ENCODE results near the gene TIAM2.

TIAM2 gene

GRCh38 chr6:155275808-155276480, 280.8 kb downstream of the TIAM2 start:
- DNase-seq (ENCODE audit: low read depth, low spot score) = no peak
- H3K4me3 ChIP-seq (ENCODE audit: low read depth, low read length) = no peak overlapping the region
- POLR2A ChIA-PET = no interaction called here
- TF ChIP-seq CTCF (IDR thresholded peaks at IDR 0.05; ENCODE audit: insufficient read depth, low read length, missing control alignments) = no peak
- CTCF ChIA-PET = interaction anchor here (0.6 to 2.6 kb wide), 3 partner anchors 8 to 28 kb away, joined by 4 to 14 read pairs (median 7); no protein-coding TSS in a partner anchor

- ChIA-PET CTCF (interaction anchor here (0.6 to 2.6 kb wide), 5 partner anchors 9 to 101 kb away, joined by 3 to 14 read pairs (median 4); no protein-coding TSS in a partner anchor), POLR2A (no interaction called here)
- no peak overlapping the region for H3K4me3 ChIP-seq (ENCODE audit: low read depth, low read length)
- TF ChIP-seq CTCF (IDR thresholded peaks at IDR 0.05; ENCODE audit: insufficient read depth, low read length, missing control alignments) = no peak
- no peak for DNase-seq (ENCODE audit: low read depth, low spot score)
Measured at GRCh38 chr6:155276638-155277037, 281.5 kb downstream of the TIAM2 start.

- POLR2A ChIA-PET = no interaction called here
Measured at GRCh38 chr6:155278319-155279049, 283.4 kb downstream of the TIAM2 start.

GRCh38 chr6:155284775-155285174, 289.7 kb downstream of the TIAM2 start:
- TF ChIP-seq CTCF (IDR thresholded peaks at IDR 0.05; ENCODE audit: insufficient read depth, low read length, missing control alignments) = no peak
- ChIA-PET POLR2A (no interaction called here), CTCF (interaction anchor here (1.2 to 1.9 kb wide), 2 partner anchors 17 to 111 kb away, joined by 3 to 12 read pairs; no protein-coding TSS in a partner anchor)

More at GRCh38 chr6:155278319-155279049, 283.4 kb downstream of the TIAM2 start:
- CTCF ChIA-PET = interaction anchor here (0.6 to 2.6 kb wide), 6 partner anchors 10 to 101 kb away, joined by 3 to 14 read pairs (median 4); no protein-coding TSS in a partner anchor
- no peak for DNase-seq (ENCODE audit: low read depth, low spot score)
- TF ChIP-seq CTCF (IDR thresholded peaks at IDR 0.05; ENCODE audit: insufficient read depth, low read length, missing control alignments) = no peak
- H3K4me3 ChIP-seq (ENCODE audit: low read depth, low read length) = no peak overlapping the region

GRCh38 chr6:155287762-155288161, 292.6 kb downstream of the TIAM2 start:
- H3K4me3 ChIP-seq (ENCODE audit: low read depth, low read length) = no peak overlapping the region
- no peak for TF ChIP-seq CTCF (IDR thresholded peaks at IDR 0.05; ENCODE audit: insufficient read depth, low read length, missing control alignments)
- DNase-seq (ENCODE audit: low read depth, low spot score) = no peak
- ChIA-PET CTCF (interaction anchor here (1.1 to 2.0 kb wide), 4 partner anchors 9 to 97 kb away, joined by 3 to 6 read pairs (median 4); no protein-coding TSS in a partner anchor), POLR2A (no interaction called here)

More at GRCh38 chr6:155284775-155285174, 289.7 kb downstream of the TIAM2 start:
- no peak for DNase-seq (ENCODE audit: low read depth, low spot score)
- no peak overlapping the region for H3K4me3 ChIP-seq (ENCODE audit: low read depth, low read length)

- no peak overlapping the region for H3K4me3 ChIP-seq (ENCODE audit: low read depth, low read length)
- TF ChIP-seq CTCF (IDR thresholded peaks at IDR 0.05; ENCODE audit: insufficient read depth, low read length, missing control alignments) = no peak
- ChIA-PET POLR2A (no interaction called here), CTCF (no interaction called here)
- no peak for DNase-seq (ENCODE audit: low read depth, low spot score)
Measured at GRCh38 chr6:155290491-155290890, 295.4 kb downstream of the TIAM2 start.

Data from AG04449 (cell line).